Measurements from ENCODE around the gene COL8A2. TPM values are rescaled to one million over a fixed set of nuclear protein-coding genes. Genes with fewer than 3 reads are reported as not detected.

Gene COL8A2
- total RNA-seq, 2 donors from 2014 or later: 33.2 to 35.9 TPM

GRCh38 chr1:36086529-36087232 is 38.3 kb downstream of the COL8A2 start:
- DNase-seq (ENCODE audit: low spot score): peak; percentile 64
- intact Hi-C loops (cut with DNase I): no loop called here

- DNase-seq (ENCODE audit: low spot score): peak; percentile 70
- intact Hi-C loops (cut with DNase I): no loop called here
Measured at GRCh38 chr1:36085686-36086526, 39.1 kb downstream of the COL8A2 start.

DNA sequence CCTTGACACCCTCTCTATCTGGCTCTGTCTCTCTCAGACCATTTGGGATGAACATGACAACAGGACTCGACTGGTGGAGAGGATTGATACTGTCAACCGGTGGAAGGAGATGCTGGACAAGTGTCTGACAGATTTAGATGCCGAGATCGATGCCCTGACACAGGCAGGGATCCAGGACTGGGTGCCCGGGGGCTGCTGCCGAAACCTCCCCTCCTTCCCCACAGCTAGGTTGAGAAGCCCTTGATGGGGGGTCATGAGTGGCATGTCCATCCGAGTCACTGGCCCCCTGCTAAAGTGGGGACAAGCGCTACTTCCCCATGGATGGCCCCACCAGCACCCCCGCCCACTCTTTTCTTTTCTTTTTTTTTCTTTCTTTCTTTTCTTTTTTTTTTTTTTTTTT is 39.9 kb downstream of the COL8A2 start:
- peak; percentile 63 for DNase-seq (ENCODE audit: low spot score)
- intact Hi-C loops (cut with DNase I): no loop called here

DNA sequence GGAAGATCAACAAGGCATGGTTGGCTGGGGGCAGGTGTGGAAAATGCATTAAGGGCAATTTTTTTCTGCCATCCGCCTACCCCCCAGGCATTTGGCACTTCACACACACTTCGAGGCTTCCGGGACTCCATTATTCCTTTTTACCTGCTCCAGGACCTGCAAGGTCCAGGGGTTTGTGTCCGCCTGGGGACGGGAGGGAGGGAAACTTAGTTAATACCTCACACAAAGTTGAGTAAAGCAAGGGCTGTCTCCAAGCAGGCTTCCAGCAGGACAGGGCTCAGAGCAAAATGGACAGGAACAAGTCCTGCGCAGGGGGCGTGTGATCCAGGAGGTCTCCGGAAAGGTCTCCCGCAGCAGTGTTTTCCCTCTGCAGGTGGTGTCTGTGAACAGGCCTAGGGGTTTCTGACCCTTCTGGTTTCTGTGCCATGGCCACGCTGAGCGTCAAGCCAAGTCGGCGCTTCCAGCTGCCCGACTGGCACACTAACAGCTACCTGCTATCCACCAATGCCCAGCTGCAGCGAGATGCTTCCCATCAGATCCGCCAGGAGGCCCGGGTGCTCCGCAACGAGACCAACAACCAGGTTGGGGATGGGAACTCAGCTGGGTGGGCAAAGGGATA is 40.4 kb downstream of the COL8A2 start:
- intact Hi-C loops (cut with DNase I): no loop called here
- peak; percentile 72 for DNase-seq (ENCODE audit: low spot score)

- DNase-seq (ENCODE audit: low spot score): peak; percentile 82
- intact Hi-C loops (cut with DNase I): no loop called here
Measured at GRCh38 chr1:36083635-36084496, 41.2 kb downstream of the COL8A2 start, which contains the start of gene TEKT2. Gene TEKT2, plus strand, starts transcription at chr1:36084094. Its CDS starts 828 bp downstream, at chr1:36084922.

GRCh38 chr1:36083219-36083618 is 41.8 kb downstream of the COL8A2 start:
- DNase-seq (ENCODE audit: low spot score): peak; percentile 61
- intact Hi-C loops (cut with DNase I): no loop called here

DNA sequence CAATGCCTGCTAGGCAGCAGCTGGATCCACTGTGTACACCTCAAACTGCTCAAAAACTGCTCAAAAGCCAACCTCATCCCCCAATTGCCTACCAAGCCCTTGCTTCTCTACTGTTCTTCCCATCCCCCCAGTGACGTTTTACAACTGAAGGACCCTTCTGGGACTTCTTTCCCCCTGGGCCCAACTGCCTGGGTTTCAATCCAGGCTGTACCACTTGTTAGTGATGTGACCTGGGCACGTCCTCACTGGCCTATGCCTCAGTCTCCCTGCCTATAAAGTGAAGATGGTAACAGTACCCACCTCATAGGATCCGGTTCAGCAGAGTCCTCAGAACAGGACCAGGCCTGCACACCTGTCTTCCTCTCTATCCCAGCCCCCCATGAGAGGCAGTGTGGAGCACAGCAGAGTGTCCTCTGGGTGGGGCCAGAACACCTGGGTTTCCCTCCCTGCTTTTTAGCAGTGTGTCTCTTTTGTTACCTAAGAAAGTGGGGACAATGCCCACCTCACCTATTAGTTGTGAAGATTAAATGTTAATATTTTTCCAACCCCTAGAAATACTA is 43.0 kb downstream of the COL8A2 start:
- peak; percentile 53 for DNase-seq (ENCODE audit: low spot score)

DNA sequence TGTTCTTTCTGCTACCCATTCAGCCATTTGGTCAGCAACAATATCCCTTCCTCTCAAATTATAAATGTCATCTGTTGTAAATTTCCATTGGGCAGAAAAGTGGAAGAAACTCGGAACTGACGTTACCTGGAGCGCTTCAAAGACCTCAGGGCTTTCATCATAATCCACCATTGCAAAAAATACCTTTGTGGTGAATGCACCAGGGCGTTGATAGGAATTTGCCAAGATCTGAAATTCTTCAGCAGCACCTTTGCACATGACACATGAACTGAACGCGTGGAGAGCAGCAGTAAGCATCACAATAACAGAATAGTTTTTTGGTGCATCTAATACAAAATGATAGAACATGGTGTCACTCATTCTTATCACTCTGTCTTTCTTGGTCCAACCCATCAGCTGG is 44.2 kb downstream of the COL8A2 start:
- intact Hi-C loops (cut with DNase I): no loop called here
- no peak for DNase-seq (ENCODE audit: low spot score)

More for the DNA sequence above, 43.0 kb downstream of the COL8A2 start:
- intact Hi-C loops (cut with DNase I): no loop called here

DNA sequence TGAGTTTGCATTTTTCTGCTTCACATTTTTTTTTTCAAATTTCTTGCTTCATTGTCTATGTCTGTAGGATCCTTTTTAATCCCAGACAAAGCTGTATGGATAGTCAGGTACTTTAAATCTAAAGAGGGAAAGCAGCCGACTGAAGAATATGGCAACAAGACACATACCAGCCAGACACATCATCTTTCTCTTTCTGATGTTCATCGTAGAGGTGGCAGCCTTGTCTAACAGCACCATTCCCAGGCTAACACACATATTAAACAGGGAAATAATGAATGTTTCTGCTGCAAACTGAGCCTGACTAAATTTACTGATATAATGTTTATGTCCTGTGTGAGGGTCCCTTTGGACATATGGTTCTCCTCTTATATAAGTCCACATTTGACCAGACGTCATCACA is 44.8 kb downstream of the COL8A2 start:
- no peak for DNase-seq (ENCODE audit: low spot score)
- intact Hi-C loops (cut with DNase I): no loop called here

- intact Hi-C loops (cut with DNase I): no loop called here
- DNase-seq (ENCODE audit: low spot score): no peak
Measured at GRCh38 chr1:36076979-36077573, 47.9 kb downstream of the COL8A2 start.

DNA sequence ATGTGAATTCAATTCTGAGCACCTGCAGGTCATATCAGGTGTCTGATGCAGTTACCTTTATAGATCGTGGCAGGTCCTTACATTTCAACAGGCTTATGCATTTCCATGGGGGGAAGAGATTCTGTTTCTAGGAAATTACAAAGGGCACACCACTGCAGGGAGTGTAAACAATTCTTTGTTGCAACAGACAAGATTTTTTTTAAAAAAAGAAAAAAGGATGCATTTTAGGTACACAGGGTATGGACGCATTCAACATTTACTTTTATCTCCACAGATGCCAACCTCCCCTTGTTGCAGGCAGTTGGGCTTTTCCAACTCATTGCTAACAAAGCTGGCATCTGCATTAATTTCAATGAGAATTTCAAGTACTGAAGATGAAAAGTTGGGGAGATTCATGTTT is 54.7 kb downstream of the COL8A2 start:
- intact Hi-C loops (cut with DNase I): no loop called here
- DNase-seq (ENCODE audit: low spot score): no peak

- intact Hi-C loops (cut with DNase I): loop anchor here in 1 of 2 donors (10.0 kb wide), 1 partner anchor 434 kb away; no protein-coding TSS in a partner anchor
Measured at GRCh38 chr1:36068866-36069265, 56.2 kb downstream of the COL8A2 start.

DNA sequence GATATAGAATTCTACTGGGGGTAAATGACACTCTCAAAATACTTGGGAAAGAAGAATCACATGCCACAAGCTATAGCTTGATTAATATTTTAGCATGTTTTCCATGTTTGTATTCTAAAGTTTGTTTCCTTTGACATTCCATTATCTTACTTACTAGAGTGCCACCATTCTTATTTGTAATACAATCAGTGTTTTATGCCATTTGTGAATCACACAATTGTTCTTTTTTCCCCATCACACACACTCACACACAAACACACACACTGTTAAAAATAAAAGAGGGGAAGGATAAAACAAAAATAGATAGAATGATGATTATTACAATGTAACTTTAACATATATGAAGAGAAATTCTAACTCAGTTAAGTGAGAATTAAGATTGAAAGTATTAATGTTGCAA is 57.2 kb downstream of the COL8A2 start:
- DNase-seq (ENCODE audit: low spot score): no peak
- intact Hi-C loops (cut with DNase I): loop anchor here in 1 of 2 donors (10.0 kb wide), 1 partner anchor 433 kb away; no protein-coding TSS in a partner anchor

More at GRCh38 chr1:36068866-36069265, 56.2 kb downstream of the COL8A2 start:
- no peak for DNase-seq (ENCODE audit: low spot score)

DNA sequence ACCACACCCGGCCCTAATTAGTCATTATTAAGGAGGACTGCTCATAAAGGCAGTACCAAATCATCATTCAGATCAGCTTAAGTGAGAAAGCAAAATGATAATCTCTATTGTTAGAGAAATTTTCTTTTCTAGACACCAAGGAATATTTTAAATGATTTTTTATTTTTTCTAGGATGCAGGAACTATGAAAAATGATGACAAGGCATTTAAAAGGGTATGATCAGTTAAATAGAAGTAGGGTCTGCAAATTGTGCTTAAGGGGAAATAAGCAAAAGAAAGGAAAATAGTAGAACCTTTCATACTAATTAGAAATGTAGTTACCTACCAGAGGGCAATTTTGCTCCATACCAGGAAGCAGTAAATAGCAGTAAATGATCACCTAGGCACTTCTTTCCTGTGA is 62.7 kb downstream of the COL8A2 start:
- intact Hi-C loops (cut with DNase I): loop anchor here in 1 of 2 donors (10.0 kb wide), 1 partner anchor 428 kb away; no protein-coding TSS in a partner anchor

GRCh38 chr1:36055706-36056105 is 69.3 kb downstream of the COL8A2 start:
- no peak for DNase-seq (ENCODE audit: low spot score)
- intact Hi-C loops (cut with DNase I): no loop called here

More for the DNA sequence above, 62.7 kb downstream of the COL8A2 start:
- DNase-seq (ENCODE audit: low spot score): no peak

DNA sequence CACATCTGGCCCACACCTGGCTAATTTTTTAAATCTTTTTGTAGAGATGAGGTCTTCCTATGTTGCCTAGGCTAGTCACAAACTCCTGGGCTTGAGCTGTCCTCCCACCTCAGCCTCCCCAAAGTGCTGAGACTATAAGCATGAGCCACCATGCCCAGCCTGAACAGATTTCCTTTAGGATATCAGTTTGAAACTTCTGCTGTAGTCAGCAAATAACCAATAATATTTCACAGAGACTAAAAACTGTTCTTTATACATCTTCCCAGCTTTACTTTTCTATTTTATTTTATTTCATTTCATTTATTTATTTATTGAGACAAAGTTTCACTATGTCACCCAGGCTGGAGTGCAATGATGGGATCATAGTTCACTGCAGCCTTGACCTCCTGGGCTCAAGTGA is 71.0 kb downstream of the COL8A2 start:
- intact Hi-C loops (cut with DNase I): no loop called here
- no peak for DNase-seq (ENCODE audit: low spot score)

DNA sequence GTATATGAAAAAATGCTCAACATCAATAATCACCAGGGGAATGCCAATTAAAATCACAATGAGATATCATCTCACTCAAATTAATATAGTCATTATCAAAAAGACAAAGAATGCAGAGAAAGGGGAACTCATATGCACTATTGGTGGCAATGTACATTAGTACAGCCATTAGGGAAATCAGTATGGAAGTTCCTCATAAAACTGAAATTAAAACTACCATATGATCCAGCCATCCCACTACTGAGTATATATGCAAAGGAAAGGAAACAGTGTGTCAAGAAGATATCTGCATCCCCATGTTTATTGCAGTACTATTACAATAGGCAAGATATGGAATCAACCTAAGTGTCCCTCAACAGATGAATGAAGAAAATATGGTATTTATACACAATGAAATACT is 73.2 kb downstream of the COL8A2 start:
- DNase-seq (ENCODE audit: low spot score): no peak
- intact Hi-C loops (cut with DNase I): no loop called here

Data from posterior vena cava (tissue), 2 donors.